Amygdala (tissue), 56 donors: ENCODE data around the gene YWHAE.

Experiments
- DNase-seq, 56 donors: peaks; one replicate each; lab custom pipeline; 2025; lab: John Stamatoyannopoulos, UW

The YWHAE gene

DNA sequence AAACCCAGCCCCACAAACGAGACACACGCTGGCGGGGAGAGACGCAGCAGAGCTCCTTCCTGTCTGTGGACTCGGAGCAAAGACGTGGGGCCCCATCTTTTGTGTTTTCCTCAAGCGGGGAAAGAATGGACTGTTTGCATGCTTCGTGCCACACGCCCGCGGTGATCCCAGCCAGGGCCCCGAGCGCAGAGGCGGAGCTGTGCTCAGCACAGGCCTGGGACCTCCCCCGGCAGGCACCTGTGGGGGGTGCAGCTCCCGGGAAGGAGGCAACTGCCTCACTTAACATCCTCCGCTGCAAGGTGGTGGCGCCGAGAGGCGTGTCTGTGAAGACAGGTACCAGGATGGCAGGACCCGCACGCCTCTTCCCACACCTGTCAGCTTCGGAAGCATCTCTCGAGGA, 101.4 kb downstream of the YWHAE start:
- no peak for DNase-seq
